GM21737 (cell line): ENCODE results near the gene MRPL10.

Experiments
- ATAC-seq: cut with Tn5 transposase; IDR thresholded peaks from one replicate; pipeline ENCODE4 v1.9.1; 2021; ENCODE audit warnings: mild to moderate bottlenecking, moderate library complexity; ENCODE audit not compliant: unreplicated experiment

The MRPL10 gene

DNA sequence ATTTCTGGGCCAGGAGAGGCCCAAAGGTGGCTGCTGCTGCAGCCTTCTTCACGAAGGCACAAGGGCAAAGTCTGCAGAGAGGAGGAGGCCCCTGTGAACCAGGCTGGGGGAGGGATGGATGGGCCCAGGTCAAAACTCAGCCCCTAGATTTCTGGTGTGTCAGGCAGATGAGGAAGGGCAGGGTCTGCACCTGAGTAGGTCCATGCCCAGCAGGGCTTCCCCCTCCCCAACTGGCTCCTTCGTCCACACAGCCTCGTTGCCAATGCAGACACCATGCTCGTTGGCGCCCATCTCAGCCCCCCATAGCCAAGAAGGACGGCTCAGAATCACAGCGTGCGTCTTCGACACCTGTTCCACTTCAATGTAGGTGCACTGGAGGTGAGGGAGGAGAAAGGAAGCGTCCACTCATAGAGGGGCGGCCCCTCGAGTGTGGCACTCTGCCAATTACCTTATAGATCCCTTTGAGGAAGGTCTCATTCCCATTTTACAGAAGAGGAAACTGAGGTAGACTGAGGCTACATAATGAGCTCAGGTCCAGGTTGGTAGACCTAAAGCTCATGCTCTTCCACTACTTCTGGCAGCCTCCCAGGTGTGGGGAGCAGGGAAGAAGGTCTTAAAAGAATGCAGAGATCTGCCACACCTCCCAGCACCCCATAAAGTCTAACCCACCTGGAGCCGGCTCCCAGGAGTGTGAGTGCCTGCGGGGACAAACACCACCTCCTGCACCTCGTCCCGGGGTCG is 8.8 kb upstream of the MRPL10 start:
- no peak for ATAC-seq

DNA sequence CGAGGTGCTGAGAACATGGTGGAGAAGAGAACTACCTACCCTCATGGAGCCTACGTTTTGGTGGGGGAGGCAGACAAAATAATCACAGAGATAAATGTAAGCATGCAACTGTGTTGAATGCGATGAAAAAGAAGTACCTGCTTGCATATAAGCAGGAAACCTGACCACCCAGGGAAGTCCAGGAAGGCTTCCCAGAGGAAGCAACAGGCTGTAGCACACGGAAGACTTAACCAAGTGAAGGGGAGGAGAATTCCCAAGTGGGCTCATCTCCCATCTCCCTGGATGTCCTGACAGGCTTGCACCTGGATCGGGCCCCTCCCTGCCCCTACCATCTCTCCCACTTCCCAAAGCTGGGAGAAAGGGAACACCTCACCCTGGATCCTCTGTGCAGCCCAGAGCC is 7.7 kb upstream of the MRPL10 start:
- no peak for ATAC-seq

DNA sequence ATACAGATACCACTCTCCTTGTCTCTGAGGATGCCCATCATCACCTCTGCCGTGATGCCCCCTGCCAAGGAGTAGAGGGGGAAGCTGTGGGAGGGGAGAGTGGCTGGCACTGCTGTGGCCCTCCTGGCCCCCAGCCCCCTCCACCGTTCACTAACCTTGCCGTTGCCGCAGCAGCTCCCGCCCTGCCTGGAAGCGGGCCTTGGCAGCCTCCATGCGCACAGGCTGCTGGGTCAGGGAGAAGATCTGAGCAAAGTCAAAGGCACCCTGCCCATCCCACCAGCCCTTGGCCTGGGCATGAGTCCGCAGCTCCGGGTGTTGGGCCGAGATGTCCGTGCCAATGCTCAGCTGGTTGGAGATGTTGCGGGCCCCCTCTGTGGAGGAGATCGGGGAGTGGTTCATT is 7.3 kb upstream of the MRPL10 start:
- no peak for ATAC-seq

DNA sequence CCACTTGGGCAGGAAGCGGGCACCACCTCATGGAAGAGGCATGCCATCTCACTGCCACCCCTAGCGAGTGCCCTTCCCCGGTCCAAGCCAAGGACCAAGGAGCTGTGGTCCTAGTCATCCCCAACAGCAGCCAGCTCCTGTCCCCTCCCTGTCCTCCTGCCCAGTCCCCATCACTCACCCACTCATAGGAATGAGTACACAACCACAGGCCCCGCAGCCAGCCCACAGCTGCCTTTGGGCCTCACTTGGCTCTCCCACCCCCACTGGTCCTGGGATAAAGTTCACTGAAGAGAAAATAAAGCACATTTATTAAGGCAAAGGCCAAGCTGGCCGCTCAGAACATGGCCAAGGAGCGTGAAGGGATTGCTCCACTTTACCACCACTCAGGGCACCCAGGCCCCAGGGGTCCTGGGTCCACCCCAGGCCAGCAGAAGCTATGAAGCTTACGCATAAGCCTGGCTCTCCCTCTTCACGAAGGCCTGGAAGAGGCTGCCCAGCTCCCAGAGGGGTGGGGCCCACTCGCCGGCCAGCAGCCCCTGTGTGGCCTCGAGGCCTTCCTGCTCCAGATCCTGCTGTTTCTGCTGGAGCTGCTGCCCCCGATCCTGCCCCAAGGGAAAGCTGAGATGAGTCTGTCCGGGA is 6.2 kb upstream of the MRPL10 start:
- no peak for ATAC-seq

DNA sequence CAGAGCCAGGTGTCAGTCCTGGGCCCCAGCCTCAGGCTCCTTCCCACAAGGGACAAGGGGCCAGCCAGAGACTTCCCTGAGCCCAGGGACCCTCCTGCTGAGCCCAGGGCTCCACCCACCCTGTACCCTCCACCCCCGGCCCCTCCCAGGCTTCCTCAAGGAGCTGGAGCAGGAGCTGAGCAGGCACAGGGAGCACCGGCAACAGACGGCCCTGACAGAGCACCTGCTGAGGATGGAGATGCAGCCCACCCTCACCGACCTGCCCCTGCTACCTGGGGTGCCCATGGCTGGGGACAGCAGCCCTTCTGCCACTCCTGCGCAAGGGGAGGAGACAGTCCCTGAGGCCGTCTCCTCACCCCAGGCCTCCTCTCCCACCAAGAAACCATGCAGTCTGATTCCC is 5.3 kb upstream of the MRPL10 start:
- no peak for ATAC-seq

DNA sequence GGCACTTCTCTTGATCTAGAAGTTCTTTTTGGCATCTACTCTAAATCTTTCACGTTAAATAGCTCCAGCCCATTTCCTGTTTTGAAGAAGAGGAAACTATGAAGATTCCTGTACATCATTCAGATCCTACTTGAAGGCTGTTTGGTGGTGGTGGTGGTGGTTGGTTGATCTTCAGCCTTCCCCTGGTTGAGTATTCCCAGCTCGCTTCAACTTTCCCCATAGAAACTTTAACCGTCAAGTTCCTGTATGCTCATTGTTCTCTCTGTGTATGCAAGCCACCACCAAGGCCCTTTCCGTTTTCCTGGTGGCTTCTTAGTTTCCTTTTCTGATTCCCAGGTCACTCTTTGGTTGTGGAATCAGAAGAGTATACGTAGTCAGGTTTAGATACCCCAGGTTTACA is 3.4 kb upstream of the MRPL10 start:
- no peak for ATAC-seq

DNA sequence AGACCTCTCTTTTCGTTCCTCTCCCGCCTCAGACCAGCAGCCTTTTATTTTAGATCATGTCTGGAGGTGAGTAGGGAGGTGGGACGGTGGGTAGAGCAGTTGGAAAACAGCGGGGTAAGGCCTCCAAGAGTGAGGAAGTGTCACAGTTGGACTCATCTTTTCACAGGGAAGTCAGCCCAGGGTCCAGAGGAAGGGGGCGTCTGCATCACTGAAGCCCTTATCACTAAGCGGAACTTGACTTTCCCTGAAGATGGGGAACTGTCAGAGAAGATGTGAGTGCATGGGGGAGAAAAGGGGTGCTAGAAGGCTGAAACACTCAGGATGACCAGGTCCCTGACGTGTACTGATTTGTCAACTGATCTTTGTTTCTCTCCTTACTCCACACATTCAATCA is 590 bp upstream of the MRPL10 start:
- peak; percentile 5 for ATAC-seq

DNA sequence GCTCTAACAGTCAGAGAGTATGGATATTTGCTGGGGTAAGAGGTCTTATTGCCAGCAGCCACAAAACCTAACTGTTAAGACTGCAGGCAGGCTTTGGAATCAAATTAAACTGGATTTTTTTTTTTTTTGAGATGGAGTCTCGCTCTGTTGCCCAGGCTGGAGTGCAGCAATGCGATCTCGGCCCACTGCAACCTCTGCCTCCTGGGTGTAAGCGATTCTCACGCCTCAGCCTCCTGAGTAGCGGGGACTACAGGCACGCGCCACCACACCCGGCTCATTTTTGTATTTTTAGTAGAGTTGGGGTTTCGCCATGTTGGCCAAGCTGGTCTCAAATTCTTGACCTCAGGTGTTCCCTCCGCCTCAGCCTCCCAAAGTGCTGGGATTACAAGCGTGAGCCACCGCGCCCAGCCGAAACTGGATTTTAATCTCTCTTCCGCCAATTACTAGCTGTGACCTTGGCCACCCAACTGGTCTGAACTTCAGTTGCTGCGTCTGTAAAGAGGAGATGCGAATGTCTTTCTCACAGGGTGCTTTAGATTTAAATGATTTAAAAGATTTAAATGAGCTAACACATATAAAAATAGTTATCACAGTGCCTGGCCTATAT is 842 bp downstream of the MRPL10 start:
- no peak for ATAC-seq

DNA sequence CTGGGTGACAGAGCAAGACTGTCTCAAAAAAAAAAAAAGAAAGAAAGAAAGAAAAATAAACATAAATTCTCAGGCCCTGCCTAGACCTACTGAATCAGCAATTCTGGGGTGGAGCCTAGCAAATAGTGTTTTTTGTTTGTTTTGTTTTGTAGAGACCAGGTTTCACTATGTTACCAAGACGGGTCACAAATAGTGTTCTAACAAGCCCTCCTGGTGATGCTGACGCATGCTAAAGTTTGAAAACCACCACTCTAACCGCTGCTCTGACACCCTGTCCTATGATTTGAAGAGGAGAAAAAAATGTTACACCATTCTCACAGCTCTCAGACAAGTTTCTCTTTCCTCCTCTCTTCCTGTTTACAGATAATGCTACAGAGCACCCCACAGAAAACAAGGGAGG is 1.5 kb downstream of the MRPL10 start:
- ATAC-seq = no peak

DNA sequence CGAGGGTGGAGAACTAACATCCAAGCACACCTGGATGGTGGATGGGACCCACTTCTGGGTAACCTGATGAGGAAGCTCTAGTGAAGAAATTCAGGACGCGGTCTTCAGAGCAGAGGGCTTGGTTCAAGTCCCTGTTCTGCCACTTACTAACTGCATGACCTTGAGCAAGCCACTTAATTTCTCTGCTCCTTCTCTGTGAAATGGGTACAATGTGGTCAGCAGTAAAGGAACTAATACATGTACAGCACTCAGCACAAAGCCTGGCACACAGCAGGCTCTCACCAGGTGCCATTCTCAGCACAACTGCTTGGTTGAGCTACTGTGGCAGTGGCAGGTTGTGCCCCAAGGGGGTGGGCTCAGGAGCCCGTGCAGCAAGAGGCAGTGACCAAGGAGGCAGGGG is 7.8 kb downstream of the MRPL10 start:
- no peak for ATAC-seq

DNA sequence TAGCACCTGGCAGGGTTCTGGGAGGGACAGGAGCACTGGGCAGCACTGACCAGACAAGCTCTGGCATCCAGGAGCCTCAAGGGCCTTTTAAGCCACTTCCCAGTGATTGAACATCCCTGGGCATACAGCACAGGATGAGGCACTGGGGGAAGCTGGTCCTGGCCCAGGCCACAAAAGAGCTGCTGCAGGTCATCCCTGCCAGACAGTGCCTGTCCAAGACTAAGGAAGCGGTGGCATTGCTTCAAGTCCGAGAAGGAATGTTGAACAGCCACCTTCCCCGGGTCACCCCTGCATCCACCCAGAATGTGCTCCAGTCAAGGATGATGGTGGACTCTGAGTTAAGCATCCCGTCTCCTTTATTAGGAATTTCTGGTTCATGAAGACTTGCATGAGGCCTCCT is 8.6 kb downstream of the MRPL10 start:
- no peak for ATAC-seq

DNA sequence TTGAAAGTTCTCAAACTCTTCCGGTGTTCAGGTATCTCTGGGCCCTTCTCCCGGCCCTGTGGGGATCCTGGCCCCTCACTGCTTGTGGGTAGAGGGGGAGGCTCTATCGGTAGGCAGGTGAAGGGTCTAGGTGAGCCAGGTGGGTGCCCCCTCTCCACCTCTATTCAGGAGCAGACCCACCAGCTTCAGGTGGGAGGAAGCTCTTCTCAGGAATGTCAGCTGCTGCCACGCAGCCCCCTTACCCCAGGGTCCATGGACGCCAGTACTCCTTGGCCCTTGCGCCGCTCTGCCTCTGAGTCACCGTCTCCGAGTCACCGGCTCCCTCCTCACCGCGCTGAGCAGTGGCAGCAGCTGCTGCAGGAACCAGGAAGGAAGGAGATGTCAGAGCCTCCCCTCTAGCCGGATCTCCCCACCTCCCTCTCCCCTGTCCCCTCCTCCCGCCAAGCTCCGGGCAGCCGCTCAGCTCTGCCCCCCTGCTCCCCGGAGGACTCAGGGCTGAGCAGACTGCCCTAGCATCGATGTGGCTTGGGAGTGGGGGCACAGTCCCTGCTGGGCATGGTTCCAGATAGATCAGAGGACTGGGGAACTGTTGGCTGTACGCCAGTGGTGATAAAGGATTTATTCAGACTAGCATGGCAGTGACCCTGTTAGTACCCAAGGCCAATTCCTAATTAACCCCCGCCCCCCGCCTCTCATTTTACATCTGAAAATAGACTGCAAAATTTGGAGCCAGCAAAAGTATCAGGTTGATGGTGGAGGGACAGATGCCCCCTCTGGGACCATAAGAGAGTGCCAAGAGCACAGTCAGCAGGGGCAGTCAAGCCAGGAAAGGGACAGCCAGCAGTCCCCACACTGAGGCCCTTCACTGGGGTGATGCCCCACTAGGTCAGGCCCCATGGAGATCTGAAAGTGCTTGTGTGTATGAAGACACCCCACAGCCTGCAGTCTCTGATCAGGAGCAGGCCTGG is 9.6 kb downstream of the MRPL10 start, which contains the start of gene OSBPL7:
Gene OSBPL7, minus strand, starts transcription at position 371 of the 968 bp plus-strand sequence. CDS start 1,516 bp downstream, outside the sequence.
- peak; percentile 78 for ATAC-seq

DNA sequence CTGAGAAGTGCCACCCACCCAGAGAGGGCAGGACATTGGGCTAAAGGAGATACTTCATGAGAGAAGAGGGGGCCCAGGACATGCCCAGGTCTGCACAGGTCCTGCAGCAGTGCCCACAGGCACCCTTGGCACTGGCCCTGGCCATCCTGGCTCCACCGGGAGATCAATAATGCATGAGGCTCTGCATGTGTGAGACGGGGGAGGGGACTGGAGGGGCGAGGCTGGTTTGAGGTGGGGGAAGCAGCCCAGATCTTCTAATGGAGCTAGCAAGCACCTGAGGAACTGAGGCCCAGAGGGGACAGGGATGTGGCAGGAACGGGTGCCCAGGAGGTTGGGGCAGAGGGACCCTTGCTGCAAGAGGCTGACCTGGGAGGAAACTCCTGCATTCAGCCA is 10.3 kb downstream of the MRPL10 start:
- ATAC-seq = no peak

DNA sequence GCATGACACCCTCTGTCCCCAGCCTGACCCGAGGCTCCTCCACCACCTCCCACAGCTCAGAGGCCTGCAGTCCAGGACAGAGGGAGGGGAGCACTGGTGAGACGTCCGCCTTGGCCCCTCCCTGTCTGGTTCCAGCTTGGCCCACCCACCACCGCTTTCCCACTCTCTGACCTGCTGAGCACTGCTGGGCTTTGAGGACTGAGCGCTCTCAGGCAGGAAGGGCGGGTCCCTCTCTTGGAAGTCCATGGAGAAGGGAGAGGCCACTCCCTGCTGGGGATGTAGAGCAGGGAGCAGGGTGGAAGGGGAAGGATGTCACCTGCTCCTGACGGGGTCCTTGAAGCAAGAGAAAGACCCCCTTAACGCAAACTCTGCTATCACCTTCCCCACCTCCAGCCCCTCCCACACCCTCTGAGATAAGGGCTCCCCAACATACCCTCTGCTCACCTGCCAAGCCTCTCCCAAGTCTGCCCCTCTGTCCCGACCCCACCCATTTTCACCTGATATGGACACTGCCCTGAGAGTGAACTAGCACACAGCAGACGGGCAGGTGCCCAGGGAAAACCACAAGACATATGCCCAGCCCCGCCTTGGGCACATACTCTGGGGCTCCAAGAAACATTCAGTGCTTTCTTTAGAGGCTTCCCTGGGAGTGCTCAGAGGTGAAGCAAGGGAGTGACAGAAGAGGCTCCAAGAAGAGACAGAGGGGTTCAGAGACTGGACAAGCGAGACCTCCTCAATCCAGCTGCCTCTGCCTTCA is 11.1 kb downstream of the MRPL10 start:
- ATAC-seq = no peak

DNA sequence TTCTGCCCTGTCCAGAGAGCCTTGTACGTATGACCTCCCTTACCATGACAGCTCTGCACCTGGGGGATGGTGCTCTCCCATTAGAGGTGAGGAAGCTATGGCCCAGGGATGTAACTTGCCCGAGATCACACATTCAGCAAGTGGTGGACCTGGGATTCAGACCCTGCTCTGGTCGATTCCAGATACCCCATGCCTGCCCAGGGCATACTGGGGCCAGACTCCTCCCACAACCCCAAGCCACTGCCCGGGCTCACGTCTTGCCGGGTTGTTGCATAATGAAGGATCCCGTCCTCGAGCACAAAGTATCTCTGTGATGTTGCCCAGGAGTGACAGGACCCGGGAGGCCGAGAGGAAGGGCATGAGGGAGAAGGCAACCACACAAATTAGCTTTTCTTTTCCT is 11.9 kb downstream of the MRPL10 start:
- no peak for ATAC-seq

DNA sequence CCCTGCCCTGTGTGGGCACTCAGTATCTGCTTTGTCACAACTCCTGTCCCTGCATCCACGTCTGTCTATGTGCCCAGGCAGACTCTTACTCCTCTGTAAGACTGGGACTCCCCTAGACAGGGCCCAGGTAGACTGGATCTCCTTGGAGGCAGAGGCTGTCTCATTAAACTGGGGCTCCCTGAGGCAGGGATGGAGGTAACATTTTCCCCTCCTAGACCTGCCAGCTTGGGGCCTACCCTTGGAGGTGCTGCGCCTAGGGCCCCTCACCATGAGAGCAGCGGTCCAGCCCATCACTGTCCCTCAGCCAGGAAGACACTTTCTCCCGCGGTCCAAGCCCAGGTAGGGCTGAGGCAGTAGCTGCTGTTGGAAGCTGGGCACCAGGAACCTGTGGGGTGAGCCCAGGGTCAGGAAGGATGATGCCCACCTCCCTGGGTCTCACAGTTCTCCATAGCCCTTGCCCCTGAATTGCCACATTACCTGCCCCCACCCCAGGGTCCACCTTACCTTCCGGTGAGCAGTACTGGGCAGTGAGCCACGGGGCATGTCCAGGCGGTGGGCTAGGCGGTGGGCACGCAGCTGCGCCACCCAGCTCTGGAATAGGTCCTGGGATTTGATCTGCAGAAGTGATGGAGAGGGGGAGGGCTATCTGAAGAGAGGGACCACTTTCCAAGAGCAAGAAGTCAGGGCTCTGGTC is 13.2 kb downstream of the MRPL10 start:
- no peak for ATAC-seq

DNA sequence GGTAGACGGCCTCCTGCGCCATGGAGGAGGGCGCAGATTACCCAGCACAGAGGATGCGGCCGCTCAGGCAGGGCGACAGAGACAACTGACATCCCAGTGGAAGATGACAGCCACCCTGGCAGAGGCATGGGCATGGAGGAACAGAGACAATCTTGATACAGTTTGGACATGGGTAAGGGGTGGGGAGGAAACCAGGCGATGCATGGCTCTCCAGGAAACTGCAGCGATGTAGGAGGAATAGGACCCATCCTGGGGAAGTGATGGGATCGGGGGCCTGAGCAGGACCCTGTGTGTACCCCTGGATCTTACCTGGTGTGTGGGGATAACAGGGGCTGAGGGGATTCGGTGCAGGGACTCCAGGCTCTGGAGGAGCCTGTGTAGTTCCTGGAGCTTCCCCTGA is 14.4 kb downstream of the MRPL10 start:
- ATAC-seq = no peak

DNA sequence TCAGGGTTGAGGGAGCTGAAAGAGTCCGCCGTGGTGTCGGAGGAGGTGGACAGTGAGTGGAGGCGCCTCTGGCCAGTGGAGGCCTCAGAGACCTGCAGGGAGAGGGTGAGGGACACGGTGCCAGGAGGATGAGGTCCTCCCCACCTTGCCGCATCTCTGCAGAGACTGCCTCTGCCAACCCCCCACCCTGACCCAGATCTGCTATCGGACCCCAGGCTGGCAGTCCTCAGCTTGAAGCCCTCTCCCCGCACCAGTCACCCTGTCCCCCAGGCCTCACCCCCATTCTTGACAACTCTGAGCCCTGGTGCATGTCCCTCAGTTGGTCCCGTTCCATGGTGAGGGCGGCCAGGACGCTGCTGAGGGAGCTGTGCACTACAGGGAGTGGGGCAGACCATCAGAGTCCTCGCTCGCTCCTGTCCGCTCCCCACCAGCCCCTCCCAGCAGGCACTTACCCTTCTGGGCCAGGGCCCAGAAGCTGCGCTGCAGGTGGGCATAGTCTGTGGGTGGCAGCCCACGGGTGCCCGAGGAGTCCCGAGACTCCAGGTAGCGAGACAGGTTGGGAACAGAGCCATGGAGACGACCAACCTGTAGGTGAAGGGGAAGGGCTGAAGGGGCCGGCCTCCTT is 15.1 kb downstream of the MRPL10 start:
- no peak for ATAC-seq
